Loucy (cell line): ENCODE results near the gene BCL3.

Experiments
- H2AFZ ChIP-seq: fragments of 200-600 bp; sonication (generic); 2 replicates; pipeline ENCODE4 v1.6.0; 2016; ENCODE audit warnings: antibody characterized with exemption, mild to moderate bottlenecking, low read length, moderate library complexity
- H3F3A ChIP-seq: fragments of 200-600 bp; 2 replicates; pipeline ENCODE4 v1.6.0; 2016; ENCODE audit warnings: antibody characterized with exemption, low read depth, mild to moderate bottlenecking
- H3K27me3 ChIP-seq: fragments of 200-600 bp; sonication (generic); 2 replicates; pipeline ENCODE4 v1.6.1; 2014; ENCODE audit warnings: low read length, mild to moderate bottlenecking; ENCODE audit not compliant: insufficient read depth, poor library complexity, severe bottlenecking
- H3K36me3 ChIP-seq: fragments of 200-600 bp; sonication (generic); 2 replicates; pipeline ENCODE4 v1.6.1; 2016; ENCODE audit warnings: low read length; ENCODE audit not compliant: insufficient read depth
- H3K4me1 ChIP-seq: fragments of 200-600 bp; sonication (generic); 2 replicates; pipeline ENCODE4 v1.5.1; 2014; ENCODE audit warnings: low read length, mild to moderate bottlenecking; ENCODE audit not compliant: insufficient read depth, poor library complexity, severe bottlenecking
- H3K4me2 ChIP-seq: fragments of 200-600 bp; sonication (generic); 2 replicates; pipeline ENCODE4 v1.6.0; 2014; ENCODE audit warnings: antibody characterized with exemption, low read length, low read depth, mild to moderate bottlenecking; ENCODE audit not compliant: poor library complexity, severe bottlenecking
- H3K4me3 ChIP-seq: fragments of 200-600 bp; sonication (generic); 2 replicates; pipeline ENCODE4 v1.5.1; 2014; ENCODE audit warnings: low read length, mild to moderate bottlenecking, mixed read lengths; ENCODE audit not compliant: poor library complexity, severe bottlenecking
- H3K79me2 ChIP-seq: fragments of 200-600 bp; sonication (generic); 2 replicates; pipeline ENCODE4 v1.6.1; 2014; ENCODE audit warnings: low read length; ENCODE audit not compliant: insufficient read depth
- H3K9ac ChIP-seq: fragments of 200-600 bp; sonication (generic); 2 replicates; pipeline ENCODE4 v1.6.0; 2014; ENCODE audit warnings: mild to moderate bottlenecking, low read depth, low read length, moderate library complexity; ENCODE audit not compliant: poor library complexity, severe bottlenecking
- H3K9me2 ChIP-seq: fragments of 200-600 bp; sonication (generic); replicated peaks from 2 replicates; pipeline ENCODE4 v1.6.1; 2016; ENCODE audit warnings: low read depth, low read length, mixed read lengths
- H3K9me3 ChIP-seq: fragments of 200-600 bp; sonication (generic); 2 replicates; pipeline ENCODE4 v1.6.1; 2014; ENCODE audit warnings: mild to moderate bottlenecking, antibody characterized with exemption, low read length, low read depth; ENCODE audit not compliant: insufficient read depth
- H4K20me1 ChIP-seq: fragments of 200-600 bp; sonication (generic); 2 replicates; pipeline ENCODE4 v1.6.0; 2014; ENCODE audit warnings: antibody characterized with exemption, low read length, mild to moderate bottlenecking; ENCODE audit not compliant: insufficient read depth, poor library complexity, severe bottlenecking
- EZH2phosphoT487 ChIP-seq: fragments of 200-600 bp; IDR thresholded peaks from 2 replicates; pipeline ENCODE4 v1.6.1; 2018; ENCODE audit warnings: antibody characterized with exemption, mild to moderate bottlenecking, moderate library complexity, borderline replicate concordance
- TF ChIP-seq, protein P1 (sequence below): fragments of 200-600 bp; sonication (generic); conservative IDR thresholded peaks from 2 replicates; pipeline ENCODE4 v1.5.1; 2014; ENCODE audit warnings: mild to moderate bottlenecking, antibody characterized with exemption, low read length

The BCL3 gene

DNA sequence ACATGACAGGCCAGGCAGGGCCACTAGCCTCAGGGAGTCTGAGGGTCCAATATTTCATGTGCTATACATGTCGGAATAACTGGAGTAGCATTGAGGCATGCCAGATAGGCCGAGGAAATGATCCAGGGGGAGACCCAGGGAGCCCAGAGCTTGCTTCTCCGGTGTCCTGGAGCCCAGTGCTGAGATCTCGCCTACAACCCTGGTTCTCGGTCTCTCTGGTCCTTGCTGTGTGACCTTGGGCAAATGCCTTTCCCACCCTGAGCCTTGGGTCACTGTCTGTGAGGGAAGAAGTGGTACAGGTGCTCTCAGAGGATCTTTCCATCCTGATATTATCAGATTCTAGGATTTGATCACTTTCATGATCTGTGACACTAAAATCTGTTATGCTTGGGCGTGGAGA, 40.5 kb downstream of the BCL3 start:
- Histone ChIP-seq H3K4me2 (no peak overlapping the region), H3K9ac (no peak overlapping the region), H3K4me1 (no peaks in the 10 kb centered on the region), H4K20me1 (no peaks in the 10 kb centered on the region), H3K27me3 (no peaks in the 10 kb centered on the region), H3K9me3 (no peaks in the 10 kb centered on the region), H3K79me2 (no peaks in the 10 kb centered on the region), H3F3A (no peaks in the 10 kb centered on the region), H2AFZ (no peak overlapping the region), H3K4me3 (no peak overlapping the region), H3K9me2 (no peaks in the 10 kb centered on the region), H3K36me3 (no peaks in the 10 kb centered on the region)
- no peak for TF ChIP-seq EZH2phosphoT487
- TF ChIP-seq, protein P1, sequence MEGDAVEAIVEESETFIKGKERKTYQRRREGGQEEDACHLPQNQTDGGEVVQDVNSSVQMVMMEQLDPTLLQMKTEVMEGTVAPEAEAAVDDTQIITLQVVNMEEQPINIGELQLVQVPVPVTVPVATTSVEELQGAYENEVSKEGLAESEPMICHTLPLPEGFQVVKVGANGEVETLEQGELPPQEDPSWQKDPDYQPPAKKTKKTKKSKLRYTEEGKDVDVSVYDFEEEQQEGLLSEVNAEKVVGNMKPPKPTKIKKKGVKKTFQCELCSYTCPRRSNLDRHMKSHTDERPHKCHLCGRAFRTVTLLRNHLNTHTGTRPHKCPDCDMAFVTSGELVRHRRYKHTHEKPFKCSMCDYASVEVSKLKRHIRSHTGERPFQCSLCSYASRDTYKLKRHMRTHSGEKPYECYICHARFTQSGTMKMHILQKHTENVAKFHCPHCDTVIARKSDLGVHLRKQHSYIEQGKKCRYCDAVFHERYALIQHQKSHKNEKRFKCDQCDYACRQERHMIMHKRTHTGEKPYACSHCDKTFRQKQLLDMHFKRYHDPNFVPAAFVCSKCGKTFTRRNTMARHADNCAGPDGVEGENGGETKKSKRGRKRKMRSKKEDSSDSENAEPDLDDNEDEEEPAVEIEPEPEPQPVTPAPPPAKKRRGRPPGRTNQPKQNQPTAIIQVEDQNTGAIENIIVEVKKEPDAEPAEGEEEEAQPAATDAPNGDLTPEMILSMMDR = no peak

DNA sequence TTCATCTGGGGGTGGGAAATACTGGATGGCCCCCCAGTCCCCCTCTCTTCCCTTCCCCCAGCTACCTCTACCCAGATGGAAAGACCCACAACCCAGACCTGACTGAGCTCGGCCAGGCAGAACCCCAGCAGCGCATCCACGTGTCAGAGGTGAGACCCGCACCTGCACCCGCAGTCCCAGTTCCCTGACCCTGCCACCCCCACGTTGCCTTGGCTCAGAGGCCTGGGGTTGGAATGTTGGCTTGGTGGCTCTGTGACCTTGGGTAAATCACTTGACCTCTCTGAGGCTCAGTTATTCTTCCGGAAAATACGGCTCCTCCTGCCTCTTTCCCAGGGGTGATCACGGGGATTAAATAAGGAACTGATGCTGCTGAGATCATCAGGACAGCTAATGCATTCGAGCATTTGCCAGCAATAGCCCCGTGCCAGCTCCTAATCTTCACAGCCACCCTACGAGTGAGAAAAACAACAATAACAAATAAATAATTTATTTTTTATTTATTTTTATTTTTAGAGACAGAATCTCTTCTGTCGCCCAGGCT, 41.5 kb downstream of the BCL3 start:
- Histone ChIP-seq H3K27me3 (no peaks in the 10 kb centered on the region), H2AFZ (no peak overlapping the region), H3K9ac (no peak overlapping the region), H3K36me3 (no peaks in the 10 kb centered on the region), H3K4me2 (no peak overlapping the region), H3K4me3 (no peak overlapping the region), H3K9me2 (no peaks in the 10 kb centered on the region), H4K20me1 (no peaks in the 10 kb centered on the region), H3K79me2 (no peaks in the 10 kb centered on the region), H3F3A (no peaks in the 10 kb centered on the region), H3K9me3 (no peaks in the 10 kb centered on the region), H3K4me1 (no peaks in the 10 kb centered on the region)
- no peak for TF ChIP-seq EZH2phosphoT487
- TF ChIP-seq, protein P1 = no peak

DNA sequence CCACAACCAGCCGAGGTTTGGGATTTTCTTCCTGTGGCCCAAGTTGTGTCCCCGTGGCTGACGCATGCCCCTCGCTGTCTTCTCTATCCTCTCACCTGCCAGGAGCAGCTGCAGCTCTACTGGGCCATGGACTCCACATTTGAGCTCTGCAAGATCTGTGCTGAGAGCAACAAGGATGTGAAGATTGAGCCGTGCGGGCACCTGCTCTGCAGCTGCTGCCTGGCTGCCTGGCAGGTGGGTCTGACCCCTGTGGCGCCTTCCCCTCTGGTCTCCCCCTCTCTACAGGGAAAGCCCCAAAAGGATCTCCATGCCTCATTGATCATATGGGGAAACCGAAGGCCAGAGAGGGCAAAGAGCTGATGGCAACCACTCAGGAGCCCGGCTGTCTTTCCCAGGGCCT, 43.8 kb downstream of the BCL3 start:
- Histone ChIP-seq H3K27me3 (no peaks in the 10 kb centered on the region), H4K20me1 (no peaks in the 10 kb centered on the region), H2AFZ (no peak overlapping the region), H3K9me3 (no peaks in the 10 kb centered on the region), H3K9ac (no peak overlapping the region), H3K4me2 (no peak overlapping the region), H3K9me2 (no peaks in the 10 kb centered on the region), H3K79me2 (no peaks in the 10 kb centered on the region), H3K4me1 (no peaks in the 10 kb centered on the region), H3K36me3 (no peaks in the 10 kb centered on the region), H3F3A (no peaks in the 10 kb centered on the region), H3K4me3 (no peak overlapping the region)
- TF ChIP-seq, protein P1 = no peak
- no peak for TF ChIP-seq EZH2phosphoT487
